HEK293T (cell line): ENCODE results near the gene ATP1A4.

ENCODE experiments used
- ARNT ChIP-seq: fragments of 450-650 bp; IDR thresholded peaks from 2 replicates; pipeline ENCODE4 v1.6.1; 2017; ENCODE audit warnings: mild to moderate bottlenecking
- BHLHE40 ChIP-seq: fragments of 450-650 bp; IDR thresholded peaks from 2 replicates; pipeline ENCODE4 v1.6.1; 2016; ENCODE audit warnings: mild to moderate bottlenecking, moderate library complexity, borderline replicate concordance
- ELF4 ChIP-seq: fragments of 450-650 bp; IDR thresholded peaks from 2 replicates; pipeline ENCODE4 v1.6.1; 2017; ENCODE audit warnings: antibody characterized with exemption
- FOXA1 ChIP-seq: fragments of 450-650 bp; IDR thresholded peaks from 2 replicates; pipeline ENCODE4 v1.6.1; 2016; ENCODE audit warnings: mild to moderate bottlenecking
- FOXK2 ChIP-seq: fragments of 450-650 bp; IDR thresholded peaks from 2 replicates; pipeline ENCODE4 v1.6.1; 2016; ENCODE audit warnings: mild to moderate bottlenecking
- FOXM1 ChIP-seq: fragments of 450-650 bp; IDR thresholded peaks from 2 replicates; pipeline ENCODE4 v1.6.1; 2017; ENCODE audit warnings: mild to moderate bottlenecking, borderline replicate concordance
- HDGF ChIP-seq: fragments of 450-650 bp; IDR thresholded peaks from 2 replicates; pipeline ENCODE4 v1.6.1; 2017; ENCODE audit warnings: antibody characterized with exemption, borderline replicate concordance
- L3MBTL2 ChIP-seq: fragments of 450-650 bp; conservative IDR thresholded peaks from 2 replicates; pipeline ENCODE4 v1.6.1; 2016; ENCODE audit warnings: mild to moderate bottlenecking
- LEF1 ChIP-seq: fragments of 450-650 bp; IDR thresholded peaks from 2 replicates; pipeline ENCODE4 v1.6.1; 2017; ENCODE audit warnings: mild to moderate bottlenecking, borderline replicate concordance
- NFRKB ChIP-seq: fragments of 450-650 bp; IDR thresholded peaks from 2 replicates; pipeline ENCODE4 v1.6.1; 2016; ENCODE audit warnings: mild to moderate bottlenecking, moderate library complexity
- PKNOX1 ChIP-seq: fragments of 450-650 bp; IDR thresholded peaks from 2 replicates; pipeline ENCODE4 v1.6.1; 2016
- SP1 ChIP-seq: fragments of 450-650 bp; IDR thresholded peaks from 2 replicates; pipeline ENCODE4 v1.6.1; 2017
- SUZ12 ChIP-seq: fragments of 450-650 bp; IDR thresholded peaks from 2 replicates; pipeline ENCODE4 v1.6.1; 2016; ENCODE audit warnings: mild to moderate bottlenecking
- TARDBP ChIP-seq: fragments of 450-650 bp; IDR thresholded peaks from 2 replicates; pipeline ENCODE4 v1.6.1; 2016

GRCh38 chr1:160144921-160145320 lies 6.5 kb upstream of the ATP1A4 start:
- TF ChIP-seq SUZ12 (no peak), TARDBP (no peak), HDGF (no peak), BHLHE40 (no peak), ELF4 (no peak), NFRKB (no peak), SP1 (no peak), FOXM1 (no peak), LEF1 (no peak), FOXK2 (no peak), FOXA1 (no peak), L3MBTL2 (no peak), PKNOX1 (no peak), ARNT (no peak)
